NT2/D1 (cell line): ENCODE measurements around the gene MGAT5.

Experiments used
- SUZ12 ChIP-seq: IDR thresholded peaks from 2 replicates; pipeline ENCODE4 v1.6.1; 2011; ENCODE audit not compliant: insufficient read length, insufficient read depth; ENCODE audit errors: extremely low read depth
- YY1 ChIP-seq: IDR thresholded peaks from 2 replicates; pipeline ENCODE4 v1.6.1; 2011; ENCODE audit not compliant: insufficient read length, insufficient read depth
- ZNF274 ChIP-seq: IDR thresholded peaks from 2 replicates; pipeline ENCODE4 v1.6.1; 2011; ENCODE audit warnings: mild to moderate bottlenecking, low read depth, low read length

GRCh38 chr2:134381141-134381540, 127.3 kb downstream of the MGAT5 start:
- TF ChIP-seq ZNF274 (no peak), YY1 (no peak), SUZ12 (no peak)
